Small intestine (tissue), 7 donors: ENCODE results near the gene SLC20A1. TPM values are rescaled to one million over a fixed set of nuclear protein-coding genes. Genes with fewer than 3 reads are reported as not detected.

Experiments
- DNase-seq, 2 donors: peaks; one replicate each; pipeline versions ENCODE4 v3.0.0 to v3.0.0-alpha.2; 2013
- FAIRE-seq: peaks from 2 replicates; lab custom pipeline; 2012; peaks lifted over from hg19 to GRCh38; lab: Jason Lieb, UNC
- H3K27ac ChIP-seq, 3 donors: one replicate each; pipeline ENCODE4 v1.5.1; 2013; ENCODE audit warnings: low read length in 2 of 3, mild to moderate bottlenecking in 2 of 3, control low read depth in 1 of 3, inconsistent platforms in 1 of 3, low read depth in 1 of 3, moderate library complexity in 1 of 3
- H3K27me3 ChIP-seq, 3 donors: one replicate each; pipeline ENCODE4 v1.6.1; 2013; ENCODE audit warnings: low read length in 3 of 3, inconsistent platforms in 1 of 3; ENCODE audit not compliant: control insufficient read depth in 3 of 3, insufficient read depth in 3 of 3
- H3K36me3 ChIP-seq, 3 donors: one replicate each; pipeline ENCODE4 v1.6.1; 2013; ENCODE audit warnings: low read length in 3 of 3, inconsistent platforms in 1 of 3, low read depth in 1 of 3, mild to moderate bottlenecking in 1 of 3, moderate library complexity in 1 of 3; ENCODE audit not compliant: control insufficient read depth in 3 of 3, insufficient read depth in 2 of 3
- H3K4me1 ChIP-seq, 3 donors: one replicate each; pipeline ENCODE4 v1.6.1; 2013; ENCODE audit warnings: low read length in 2 of 3, inconsistent platforms in 1 of 3, low read depth in 1 of 3, mild to moderate bottlenecking in 1 of 3, moderate library complexity in 1 of 3; ENCODE audit not compliant: control insufficient read depth in 3 of 3, insufficient read depth in 2 of 3
- H3K4me3 ChIP-seq, 3 donors: one replicate each; pipeline ENCODE4 v1.5.1; 2013; ENCODE audit warnings: low read length in 3 of 3, control low read depth in 1 of 3, inconsistent platforms in 1 of 3, low read depth in 1 of 3, mild to moderate bottlenecking in 1 of 3, moderate library complexity in 1 of 3
- H3K9me3 ChIP-seq, 2 donors: one replicate each; pipeline ENCODE4 v1.6.1; 2013; ENCODE audit warnings: low read depth in 1 of 2, low read length in 1 of 2; ENCODE audit not compliant: control insufficient read depth in 2 of 2, insufficient read depth in 1 of 2
- WGBS, 3 donors: extraction: QIAGEN DNeasy Blood & Tissue Kit; methylation state at CpG; one replicate each; pipeline ENCODE4 v1.1.7; 2013; 5-methylcytosine and 5-hydroxymethylcytosine counted together
- polyA plus RNA-seq, 4 donors: library from polyadenylated mRNA; stranded (reverse) in 3 of 4; unstranded in 1 of 4; fragments of 200-250 nt in 3 of 4; fragments of 120-200 nt in 1 of 4; gene quantifications; one replicate each; pipeline versions ENCODE4 v1.2.1 to v1.2.3, GENCODE V29; 2013
- donor health status: healthy with polysubstance abuse.
- donor health status: control.
- donor health status: control.
- donor health status: Bipolar disorder and iron deficiency.
- donor health status: healthy.

Gene SLC20A1
- polyA plus RNA-seq, 4 donors, result 14.8 to 32.4 (median 25.7) TPM

DNA sequence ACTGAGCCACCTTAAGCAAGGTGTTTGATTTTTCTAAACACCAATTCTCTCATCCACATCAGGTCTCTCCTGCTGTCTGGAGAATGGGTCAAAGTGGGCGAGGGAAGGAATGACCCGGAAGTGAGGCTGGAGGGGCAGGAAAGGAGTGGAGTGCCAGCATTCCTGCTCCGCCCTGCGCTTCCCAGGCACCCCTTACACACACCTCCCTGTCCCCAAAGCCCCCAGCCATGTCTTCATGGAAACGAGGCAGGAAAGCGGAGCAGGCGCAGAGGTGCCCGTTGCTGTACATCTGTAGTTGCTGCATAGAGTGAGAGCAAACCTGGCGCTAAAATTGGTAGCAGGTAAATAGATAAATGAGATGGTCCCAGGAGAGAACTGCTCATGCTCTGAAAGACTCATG lies 47.9 kb downstream of the SLC20A1 start:
- no peak for FAIRE-seq
- 87 to 90% (median 90%) methylated on average over 9 of the region's 9 CpGs for WGBS, 3 donors
- Histone ChIP-seq H3K4me3 (no peak overlapping the region), H3K27ac (no peak overlapping the region), H3K36me3 (no peaks in the 10 kb centered on the region), H3K27me3 (no peaks in the 10 kb centered on the region), H3K4me1 (peaks cover 0 to 11% (median 5%) of the 10 kb centered on the region in 3 donors), H3K9me3 (no peaks in the 10 kb centered on the region)
- no peak for DNase-seq

DNA sequence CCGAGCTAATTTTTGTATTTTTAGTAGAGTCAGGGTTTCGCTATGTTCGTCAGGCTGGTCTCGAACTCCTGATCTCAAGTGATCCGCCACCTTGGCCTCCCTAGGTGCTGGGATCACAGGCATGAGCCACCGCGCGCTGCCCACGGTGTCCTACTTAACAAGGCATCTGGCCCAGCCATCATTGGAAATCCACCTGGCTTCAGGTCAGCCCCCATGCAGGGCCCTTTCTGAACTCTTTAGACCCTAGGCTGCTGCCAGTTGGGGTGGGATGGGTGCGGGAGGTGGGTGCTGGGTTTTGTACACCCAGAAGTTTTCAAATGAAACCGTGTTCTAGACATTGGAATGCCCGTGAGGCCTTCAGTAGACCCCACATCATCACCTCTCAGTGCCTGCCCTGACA lies 48.4 kb downstream of the SLC20A1 start:
- FAIRE-seq (no peak), DNase-seq (no peak)
- Histone ChIP-seq H3K36me3 (no peaks in the 10 kb centered on the region), H3K4me1 (peaks cover 0 to 11% (median 5%) of the 10 kb centered on the region in 3 donors), H3K27ac (no peak overlapping the region), H3K27me3 (no peaks in the 10 kb centered on the region), H3K9me3 (no peaks in the 10 kb centered on the region), H3K4me3 (no peak overlapping the region)
- 96 to 97% (median 97%) methylated on average over 11 to 12 of the region's 12 CpGs for WGBS, 3 donors

DNA sequence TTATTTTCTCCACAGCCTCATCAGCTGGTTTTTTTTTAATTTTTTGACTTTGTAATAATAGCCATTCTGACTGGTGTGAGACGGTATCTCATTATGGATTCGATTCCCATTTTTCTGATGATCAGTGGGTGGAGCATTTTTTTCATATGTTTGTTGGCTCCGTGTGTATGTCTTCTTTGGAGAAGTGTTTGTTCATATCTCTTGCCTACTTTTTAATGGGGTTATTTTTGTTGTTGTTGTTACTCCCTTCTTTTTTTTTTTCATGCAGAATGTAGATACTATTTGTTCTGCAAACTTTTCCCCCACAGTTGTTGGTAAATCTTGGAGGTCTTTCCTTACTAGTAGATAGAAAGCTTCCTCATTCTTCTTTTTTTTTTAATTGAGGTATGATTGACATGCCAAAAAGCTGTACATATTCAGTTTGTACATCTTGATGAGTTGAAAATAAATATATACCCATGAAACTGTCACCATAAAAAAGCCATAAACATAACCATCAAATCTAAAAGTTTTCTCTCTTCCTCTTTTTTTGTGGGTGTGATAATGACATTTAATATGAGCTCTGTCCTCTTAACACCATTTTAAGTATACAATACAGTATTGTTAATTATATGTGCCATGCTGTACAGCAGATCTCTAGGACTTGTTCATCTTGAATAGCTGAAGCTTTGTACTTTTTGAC lies 53.2 kb downstream of the SLC20A1 start:
- H3K4me3 ChIP-seq, result no peak overlapping the region
- no peaks in the 10 kb centered on the region for H3K27me3 ChIP-seq
- H3K4me1 ChIP-seq, result no peaks in the 10 kb centered on the region
- no peaks in the 10 kb centered on the region for H3K36me3 ChIP-seq
- H3K27ac ChIP-seq, result no peak overlapping the region
- no peaks in the 10 kb centered on the region for H3K9me3 ChIP-seq
- FAIRE-seq, result no peak
- no peak for DNase-seq
- WGBS, 3 donors, result 85 to 91% (median 89%) methylated on average over 3 of the region's 3 CpGs

DNA sequence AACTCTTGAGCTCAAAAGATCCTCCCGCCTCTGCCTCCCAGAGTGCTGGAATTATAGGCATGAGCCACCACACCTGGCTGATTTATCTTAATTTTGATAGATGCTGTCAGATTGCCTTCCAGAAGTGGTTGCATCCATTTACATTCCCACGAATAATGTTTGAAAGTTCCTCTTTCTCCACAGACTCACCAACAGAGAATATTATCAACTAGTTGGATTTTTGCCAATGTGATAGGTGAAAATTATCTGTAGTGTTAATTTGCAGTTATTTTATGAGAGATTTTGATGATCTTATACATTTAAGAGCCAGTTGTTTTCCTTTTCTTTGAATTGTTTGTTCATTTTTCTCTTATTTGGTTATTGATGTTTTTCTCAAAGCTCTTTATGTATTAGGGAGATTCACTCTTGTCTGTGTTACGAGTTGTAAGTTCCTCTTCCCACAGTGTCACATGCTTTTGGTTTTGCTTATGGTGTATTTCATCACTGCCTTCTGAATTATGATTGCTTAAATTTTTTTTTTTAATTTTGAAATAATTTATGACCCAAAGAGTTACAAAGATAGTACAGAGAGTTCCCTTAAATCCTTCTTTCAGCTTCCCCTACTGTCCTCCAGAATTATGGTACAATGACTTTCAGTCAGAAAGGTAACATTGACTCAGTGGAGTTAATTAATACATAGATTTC lies 54.4 kb downstream of the SLC20A1 start:
- no peak for DNase-seq
- FAIRE-seq, result no peak
- Histone ChIP-seq H3K27ac (peak overlapping the region in 1 of 3 donors; percentile 14), H3K36me3 (no peaks in the 10 kb centered on the region), H3K9me3 (no peaks in the 10 kb centered on the region), H3K4me3 (no peak overlapping the region), H3K27me3 (peaks cover 0 to 2% (median 0%) of the 10 kb centered on the region in 3 donors), H3K4me1 (no peaks in the 10 kb centered on the region)
- WGBS, 3 donors, result 55 to 65% (median 60%) methylated on average over 3 of the region's 3 CpGs

DNA sequence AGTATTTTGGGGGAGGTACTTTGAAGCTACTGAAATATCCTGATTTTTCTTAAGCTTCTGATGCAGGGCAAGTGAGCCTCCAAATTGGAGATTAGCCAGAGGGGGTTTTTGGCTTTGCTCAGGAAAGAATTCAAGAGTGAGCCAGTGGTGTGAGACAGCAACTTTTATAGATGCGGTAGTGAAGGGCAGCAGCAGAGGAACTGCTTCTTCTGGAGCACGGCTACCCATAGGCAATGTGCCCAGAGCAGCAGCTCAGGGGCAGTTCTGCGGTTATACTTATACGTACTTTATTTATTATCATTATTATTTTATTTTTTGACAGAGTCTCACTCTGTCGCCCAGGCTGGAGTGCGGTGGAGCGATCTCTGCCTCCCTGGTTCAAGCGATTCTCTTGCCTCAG lies 55.3 kb downstream of the SLC20A1 start:
- Histone ChIP-seq H3K27ac (no peak overlapping the region), H3K4me3 (no peak overlapping the region), H3K27me3 (peaks cover 0 to 2% (median 0%) of the 10 kb centered on the region in 3 donors), H3K4me1 (no peaks in the 10 kb centered on the region), H3K36me3 (no peaks in the 10 kb centered on the region), H3K9me3 (no peaks in the 10 kb centered on the region)
- DNase-seq (no peak), FAIRE-seq (no peak)
- WGBS, 3 donors, result 74 to 97% (median 90%) methylated on average over 8 of the region's 8 CpGs

DNA sequence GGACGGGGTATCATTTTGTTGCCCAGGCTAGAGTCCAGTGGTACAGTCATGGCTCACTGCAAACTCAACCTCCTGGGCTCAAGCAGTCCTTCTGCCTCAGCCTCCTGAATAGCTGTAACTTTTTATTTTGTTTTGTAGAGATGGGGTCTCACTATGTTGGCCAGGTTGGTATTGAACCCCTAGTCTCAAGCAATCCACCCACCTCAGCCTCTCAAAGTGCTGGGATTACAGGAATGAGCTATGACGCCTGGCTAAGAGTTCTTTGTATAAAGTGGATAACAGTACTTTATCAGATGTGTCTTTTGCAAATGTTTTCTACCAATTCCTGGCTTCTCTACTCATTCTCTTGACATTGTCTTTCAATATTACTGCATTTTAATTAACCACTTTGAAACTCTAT lies 57.9 kb downstream of the SLC20A1 start:
- no peaks in the 10 kb centered on the region for H3K9me3 ChIP-seq
- no peaks in the 10 kb centered on the region for H3K36me3 ChIP-seq
- no peak overlapping the region for H3K27ac ChIP-seq
- no peak for DNase-seq
- peaks cover 0 to 3% (median 0%) of the 10 kb centered on the region in 3 donors for H3K4me1 ChIP-seq
- no peak for FAIRE-seq
- WGBS, 3 donors, result 51 to 95% (median 61%) methylated on average over 2 of the region's 2 CpGs
- no peak overlapping the region for H3K4me3 ChIP-seq
- H3K27me3 ChIP-seq, result peaks cover 0 to 2% (median 2%) of the 10 kb centered on the region in 3 donors

DNA sequence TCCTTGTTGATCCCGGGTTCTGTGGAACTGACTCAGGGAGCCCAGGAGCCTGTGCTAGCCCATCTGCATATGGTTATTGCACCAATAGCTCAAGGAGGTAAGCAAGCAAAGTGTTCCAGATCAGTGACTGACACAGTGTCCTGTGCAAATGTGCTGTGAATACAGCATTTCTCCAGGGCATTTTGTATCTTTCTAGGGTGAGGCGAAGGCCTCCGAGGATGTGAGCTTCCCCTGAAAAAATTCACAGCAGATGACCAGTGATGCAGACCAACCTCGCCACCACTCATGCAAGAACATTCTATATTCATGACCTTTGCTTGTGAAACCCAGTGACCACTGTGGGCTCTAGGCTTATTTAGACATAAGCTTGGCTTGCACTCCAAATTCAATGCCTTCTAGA lies 59.8 kb downstream of the SLC20A1 start:
- peaks cover 0 to 3% (median 0%) of the 10 kb centered on the region in 3 donors for H3K4me1 ChIP-seq
- no peak for FAIRE-seq
- H3K4me3 ChIP-seq, result no peak overlapping the region
- WGBS, 3 donors, result 84 to 92% (median 88%) methylated on average over 4 of the region's 4 CpGs
- H3K27ac ChIP-seq, result no peak overlapping the region
- no peaks in the 10 kb centered on the region for H3K9me3 ChIP-seq
- DNase-seq, result no peak
- H3K27me3 ChIP-seq, result peaks cover 0 to 2% (median 2%) of the 10 kb centered on the region in 3 donors
- no peaks in the 10 kb centered on the region for H3K36me3 ChIP-seq

DNA sequence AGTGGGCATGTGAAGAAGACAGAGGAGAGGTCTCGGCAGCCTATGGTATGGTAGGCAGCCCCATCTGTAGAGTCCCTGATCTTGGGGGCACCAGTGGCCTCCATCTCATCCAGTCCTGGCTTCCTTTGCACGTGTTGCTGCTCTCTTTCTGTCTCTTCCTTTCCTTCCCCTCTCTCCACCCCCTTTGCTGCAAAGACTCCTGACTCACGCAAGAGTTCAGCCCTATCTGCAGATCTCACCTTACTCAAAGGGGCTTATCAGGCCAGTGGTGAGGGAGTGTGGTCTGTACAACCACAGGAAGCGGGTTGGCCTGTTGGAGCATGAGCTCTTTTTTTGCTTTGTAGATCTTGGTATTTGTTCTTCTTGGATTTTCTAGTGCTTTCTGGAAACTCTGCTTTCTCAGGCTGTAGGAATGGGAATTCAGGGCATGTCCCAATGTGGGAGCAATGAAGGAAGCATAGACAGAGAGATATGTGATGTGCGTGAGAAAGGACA lies 60.5 kb downstream of the SLC20A1 start:
- Histone ChIP-seq H3K27me3 (peaks cover 0 to 2% (median 2%) of the 10 kb centered on the region in 3 donors), H3K4me1 (peaks cover 0 to 3% (median 0%) of the 10 kb centered on the region in 3 donors), H3K36me3 (no peaks in the 10 kb centered on the region), H3K9me3 (no peaks in the 10 kb centered on the region), H3K27ac (no peak overlapping the region), H3K4me3 (no peak overlapping the region)
- no peak for FAIRE-seq
- peak in 1 of 2 donors; percentile 38 for DNase-seq
- WGBS, 3 donors, result 39 to 42% (median 41%) methylated on average over 5 of the region's 5 CpGs
